Measurements from ENCODE around the gene PLCZ1. TPM values are rescaled to one million over a fixed set of nuclear protein-coding genes. Genes with fewer than 3 reads are reported as not detected.
"Not testable (repeated sequence)": the region's sequence is repeated elsewhere in the genome, so short reads cannot be mapped to it uniquely, and the experiment has no call there.

PLCZ1 gene
- polyA plus RNA-seq, 3 donors: 0.44 to 0.90 (median 0.75) TPM

DNA sequence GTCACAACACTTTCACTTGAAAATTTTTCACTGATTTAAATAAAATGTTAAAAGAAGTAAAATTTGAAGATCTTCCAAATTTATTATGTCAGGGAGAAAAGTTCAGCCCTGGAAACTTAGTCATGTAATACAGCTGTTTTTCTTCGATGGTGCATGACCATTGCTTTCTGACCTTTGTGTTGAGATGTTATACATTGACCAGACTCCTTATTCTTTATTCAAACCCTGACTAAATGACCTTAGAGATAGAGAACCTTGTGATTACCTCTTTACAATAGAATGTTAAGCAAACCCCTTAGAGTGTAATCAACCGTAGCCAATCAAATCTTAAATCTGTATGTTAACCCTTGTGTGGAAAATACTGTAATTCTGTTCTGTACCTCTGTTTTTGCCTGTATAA is 34.5 kb downstream of the PLCZ1 start:
- peak; percentile 41 for DNase-seq

- no peak for DNase-seq
Measured at GRCh38 chr12:18700271-18700670, 37.5 kb downstream of the PLCZ1 start.

GRCh38 chr12:18696971-18697602 is 40.7 kb downstream of the PLCZ1 start:
- no peak for DNase-seq

DNA sequence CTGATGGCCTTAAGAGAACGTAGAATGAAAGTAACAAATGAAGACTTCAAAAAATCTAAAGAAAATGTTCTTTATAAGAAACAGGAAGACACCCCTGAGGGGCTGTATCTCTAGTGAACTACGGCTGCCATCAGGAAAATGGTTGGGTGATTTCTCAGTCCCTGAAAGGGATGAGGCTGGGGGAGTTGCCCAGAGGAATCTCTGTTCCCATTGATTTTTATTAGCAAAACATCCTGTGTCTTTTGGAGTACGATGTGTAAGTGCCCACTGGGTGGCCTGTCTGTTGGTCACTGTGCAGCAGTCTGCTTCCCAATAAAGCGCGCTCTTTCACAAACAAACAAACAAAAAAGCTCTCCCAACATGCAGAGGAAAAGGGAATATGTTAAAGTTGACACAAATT is 43.8 kb downstream of the PLCZ1 start:
- not testable (repeated sequence) for DNase-seq

DNA sequence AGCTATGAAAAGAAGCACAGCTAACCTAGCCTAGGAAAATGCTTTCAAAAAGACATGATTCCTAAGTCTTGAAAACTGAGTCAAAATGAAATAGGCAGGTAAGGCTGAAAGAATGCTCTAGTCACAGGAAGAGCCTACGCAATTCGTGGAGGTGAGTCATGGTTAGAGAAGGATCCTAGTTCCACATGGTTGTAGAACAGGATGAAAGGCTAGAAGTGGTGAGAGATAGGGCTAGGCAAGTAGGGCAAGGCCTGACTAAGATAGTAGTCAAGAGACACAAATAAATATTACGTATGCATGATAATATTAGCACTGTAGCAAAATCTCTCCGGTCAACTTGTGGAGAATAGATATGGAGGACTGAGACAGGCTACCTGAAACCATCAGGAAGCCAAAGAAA is 47.2 kb downstream of the PLCZ1 start:
- no peak for DNase-seq

GRCh38 chr12:18689771-18690170 is 48.0 kb downstream of the PLCZ1 start:
- no peak for DNase-seq

- DNase-seq: no peak
Measured at GRCh38 chr12:18684430-18684829, 53.4 kb downstream of the PLCZ1 start.

DNA sequence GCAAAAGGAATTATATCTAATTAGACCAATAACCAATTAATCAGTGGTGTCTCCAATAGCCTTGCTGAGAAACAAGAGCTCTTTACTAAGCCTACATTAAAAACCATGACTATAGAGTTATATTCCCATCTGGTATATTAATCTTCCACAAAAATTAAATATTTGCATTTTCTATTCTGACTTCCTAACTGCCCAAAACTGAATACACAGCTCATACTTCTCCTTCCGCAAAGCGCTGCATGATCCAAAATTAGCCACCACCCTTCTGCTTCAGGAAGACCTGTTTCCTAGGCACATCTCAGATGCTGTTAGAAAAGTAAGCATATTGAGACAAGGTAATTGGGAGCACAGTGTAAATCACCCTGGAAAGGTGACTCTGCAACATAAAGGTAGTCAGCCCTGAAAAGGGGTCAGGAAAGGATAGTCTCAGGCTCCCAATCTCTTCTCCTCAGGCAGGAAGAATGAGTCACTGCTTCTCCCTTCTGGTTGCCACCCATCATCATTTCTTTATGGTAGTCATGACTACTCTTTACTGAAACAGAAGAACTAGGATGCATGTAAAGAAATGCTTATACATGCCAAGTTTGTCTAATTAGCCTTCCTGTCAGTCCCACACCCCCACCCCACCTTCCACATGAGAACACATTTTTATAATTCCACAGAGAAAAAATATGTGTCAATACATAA is 54.3 kb downstream of the PLCZ1 start:
- DNase-seq: no peak

GRCh38 chr12:18681818-18682217 is 56.0 kb downstream of the PLCZ1 start:
- DNase-seq: no peak

- DNase-seq: no peak
Measured at GRCh38 chr12:18676996-18677588, 60.7 kb downstream of the PLCZ1 start.

GRCh38 chr12:18676141-18676540 is 61.7 kb downstream of the PLCZ1 start:
- DNase-seq: no peak

GRCh38 chr12:18658829-18659228 is 79.0 kb downstream of the PLCZ1 start:
- no peak for DNase-seq

- no peak for DNase-seq
Measured at GRCh38 chr12:18658179-18658578, 79.6 kb downstream of the PLCZ1 start.

GRCh38 chr12:18655351-18655750 is 82.5 kb downstream of the PLCZ1 start:
- no peak for DNase-seq

- no peak for DNase-seq
Measured at GRCh38 chr12:18653465-18653864, 84.3 kb downstream of the PLCZ1 start.

DNA sequence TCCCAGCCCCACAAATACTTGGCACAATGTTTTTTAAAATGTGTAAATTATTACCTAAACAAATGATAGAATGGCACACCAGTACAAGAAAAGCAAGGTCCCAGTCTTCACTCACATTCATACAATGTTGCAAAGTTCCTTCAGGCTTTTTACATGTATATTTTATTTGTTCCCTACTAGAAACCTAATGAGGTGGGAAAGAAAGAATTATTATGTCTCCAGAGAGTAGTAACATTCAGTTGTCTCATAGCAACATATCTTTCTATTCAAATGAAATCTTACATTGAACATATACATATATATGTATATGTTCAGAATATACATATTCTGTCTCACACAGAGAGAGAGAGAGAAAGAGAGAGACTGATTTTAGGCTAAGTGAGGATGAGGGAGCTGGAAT is 85.2 kb downstream of the PLCZ1 start:
- DNase-seq: no peak

- DNase-seq: no peak
Measured at GRCh38 chr12:18651525-18651924, 86.3 kb downstream of the PLCZ1 start.

DNA sequence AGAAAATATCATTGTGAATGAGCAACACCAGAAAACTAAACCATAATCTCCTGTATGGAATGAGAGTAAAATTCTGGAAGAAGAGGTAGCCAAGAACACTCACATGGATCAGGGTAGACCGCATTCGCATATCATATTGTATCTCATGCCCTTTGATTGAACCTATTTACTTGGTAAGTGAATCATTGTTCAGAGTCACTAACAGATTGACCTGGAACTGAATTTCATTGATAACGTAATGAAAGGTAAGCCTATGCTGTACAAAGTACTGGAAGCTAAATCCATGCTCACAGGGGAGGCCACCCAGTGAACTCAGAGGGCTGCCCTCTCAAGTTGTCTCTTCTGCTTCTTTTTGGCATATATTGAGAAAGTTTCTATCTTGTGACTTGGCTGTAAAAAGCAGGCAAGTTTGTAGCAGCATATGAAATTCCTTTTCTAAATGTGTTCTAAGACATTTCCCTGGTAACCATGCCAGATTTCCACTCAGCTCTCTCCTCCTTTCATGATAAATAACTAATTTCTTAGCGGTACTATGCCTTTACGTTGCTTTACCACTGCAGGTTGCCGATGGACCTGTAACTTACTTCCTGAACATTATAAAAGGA is 91.4 kb downstream of the PLCZ1 start:
- no peak for DNase-seq

DNA sequence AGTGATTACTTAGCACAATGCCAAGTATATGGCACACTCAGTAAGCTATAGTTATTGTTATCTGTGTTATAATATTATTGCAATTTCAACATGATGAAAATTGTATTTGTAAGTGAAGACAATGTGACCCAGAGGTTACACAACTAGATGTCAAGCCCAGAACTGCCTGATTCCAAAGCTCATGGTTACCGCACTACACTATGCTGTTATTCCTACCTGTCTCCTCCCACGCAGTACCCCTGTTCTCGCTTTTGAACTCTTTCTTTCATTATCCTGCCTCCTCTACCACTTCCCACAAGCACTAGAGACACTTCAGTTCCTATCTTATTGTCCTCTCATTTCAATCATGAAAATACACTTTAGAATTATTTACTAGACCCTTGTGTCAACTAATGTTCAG is 93.2 kb downstream of the PLCZ1 start:
- no peak for DNase-seq

GRCh38 chr12:18643681-18644080 is 94.1 kb downstream of the PLCZ1 start:
- peak; percentile 82 for DNase-seq

DNA sequence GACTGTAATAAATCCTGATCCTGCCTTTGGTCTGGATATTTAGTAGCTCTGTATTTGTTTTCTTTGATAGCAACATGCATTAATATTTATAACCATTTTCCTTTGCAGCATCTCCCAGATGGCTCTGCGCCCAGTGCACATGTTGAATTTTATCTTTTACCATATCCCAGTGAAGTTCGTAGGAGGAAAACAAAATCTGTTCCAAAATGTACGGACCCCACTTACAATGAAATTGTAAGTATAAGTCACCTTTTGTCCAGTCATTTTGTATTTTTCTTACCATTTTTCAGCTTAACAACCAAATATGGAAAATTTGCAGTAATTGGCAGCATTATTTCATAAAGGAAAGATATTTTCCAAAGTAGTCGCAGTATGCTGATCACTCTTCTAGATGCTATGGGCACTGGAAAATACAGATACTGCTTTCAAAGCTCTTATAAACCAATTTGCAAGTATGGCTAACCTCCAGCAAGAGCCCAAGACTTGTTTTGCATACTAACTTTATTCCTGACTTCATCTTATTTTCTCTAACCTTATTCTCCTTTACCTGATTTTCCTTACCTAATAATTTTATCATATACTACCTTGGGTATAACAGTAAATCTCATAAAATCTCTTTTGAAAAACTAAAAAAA is 97.4 kb downstream of the PLCZ1 start:
- peak; percentile 29 for DNase-seq

GRCh38 chr12:18634382-18634781 is 103.4 kb downstream of the PLCZ1 start:
- no peak for DNase-seq
